ENCODE measurements around the gene C22orf23.
A peak's percentile ranks its signal among the peaks of the same experiment; 100 is the strongest.
"Not testable (repeated sequence)": the region's sequence is repeated elsewhere in the genome, so short reads cannot be mapped to it uniquely, and the experiment has no call there.

C22orf23 gene

GRCh38 chr22:37965940-37966664 is 12.7 kb upstream of the C22orf23 start:
- TF ChIP-seq CTCF (IDR thresholded peaks at IDR 0.05; ENCODE audit: insufficient read depth, low read length, poor library complexity, severe bottlenecking): no peak
- DNase-seq (ENCODE audit: extremely low read depth, insufficient read length): no peak
- H3K27me3 ChIP-seq (replicated peaks; ENCODE audit: control insufficient read depth, insufficient read depth, low read length): no peaks in the 10 kb centered on the region
- H3K4me3 ChIP-seq (replicated peaks; ENCODE audit: low read depth, low read length): no peak overlapping the region
- H3K36me3 ChIP-seq (ENCODE audit: control insufficient read depth, insufficient read depth, low read length): peaks cover 28% of the 10 kb centered on the region

GRCh38 chr22:37961062-37961461 is 7.7 kb upstream of the C22orf23 start:
- Histone ChIP-seq H3K4me3 (replicated peaks; ENCODE audit: low read depth, low read length) (no peak overlapping the region), H3K27me3 (replicated peaks; ENCODE audit: control insufficient read depth, insufficient read depth, low read length) (no peaks in the 10 kb centered on the region), H3K36me3 (ENCODE audit: control insufficient read depth, insufficient read depth, low read length) (peaks cover 22% of the 10 kb centered on the region)
- no peak for TF ChIP-seq CTCF (IDR thresholded peaks at IDR 0.05; ENCODE audit: insufficient read depth, low read length, poor library complexity, severe bottlenecking)
- no peak for DNase-seq (ENCODE audit: extremely low read depth, insufficient read length)

GRCh38 chr22:37959231-37959825 is 5.9 kb upstream of the C22orf23 start:
- no peak for TF ChIP-seq CTCF (IDR thresholded peaks at IDR 0.05; ENCODE audit: insufficient read depth, low read length, poor library complexity, severe bottlenecking)
- H3K36me3 ChIP-seq (ENCODE audit: control insufficient read depth, insufficient read depth, low read length): peaks cover 20% of the 10 kb centered on the region

GRCh38 chr22:37957232-37957631 is 3.8 kb upstream of the C22orf23 start:
- Histone ChIP-seq H3K36me3 (ENCODE audit: control insufficient read depth, insufficient read depth, low read length) (peaks cover 18% of the 10 kb centered on the region), H3K4me3 (replicated peaks; ENCODE audit: low read depth, low read length) (no peak overlapping the region), H3K27me3 (replicated peaks; ENCODE audit: control insufficient read depth, insufficient read depth, low read length) (no peaks in the 10 kb centered on the region)
- DNase-seq (ENCODE audit: extremely low read depth, insufficient read length): no peak
- no peak for TF ChIP-seq CTCF (IDR thresholded peaks at IDR 0.05; ENCODE audit: insufficient read depth, low read length, poor library complexity, severe bottlenecking)

More at GRCh38 chr22:37959231-37959825, 5.9 kb upstream of the C22orf23 start:
- no peak for DNase-seq (ENCODE audit: extremely low read depth, insufficient read length)
- no peak overlapping the region for H3K4me3 ChIP-seq (replicated peaks; ENCODE audit: low read depth, low read length)
- H3K27me3 ChIP-seq (replicated peaks; ENCODE audit: control insufficient read depth, insufficient read depth, low read length): no peaks in the 10 kb centered on the region

GRCh38 chr22:37955825-37956397 is 2.5 kb upstream of the C22orf23 start:
- not testable (repeated sequence) for H3K27me3 ChIP-seq (replicated peaks; ENCODE audit: control insufficient read depth, insufficient read depth, low read length); H3K4me3 ChIP-seq (replicated peaks; ENCODE audit: low read depth, low read length); DNase-seq (ENCODE audit: extremely low read depth, insufficient read length)
- peaks cover 12% of the 10 kb centered on the region for H3K36me3 ChIP-seq (ENCODE audit: control insufficient read depth, insufficient read depth, low read length)

- DNase-seq (ENCODE audit: extremely low read depth, insufficient read length): no peak
- Histone ChIP-seq H3K36me3 (ENCODE audit: control insufficient read depth, insufficient read depth, low read length) (peaks cover 10% of the 10 kb centered on the region), H3K4me3 (replicated peaks; ENCODE audit: low read depth, low read length) (peak overlapping the region; percentile 93), H3K27me3 (replicated peaks; ENCODE audit: control insufficient read depth, insufficient read depth, low read length) (no peaks in the 10 kb centered on the region)
- no peak for TF ChIP-seq CTCF (IDR thresholded peaks at IDR 0.05; ENCODE audit: insufficient read depth, low read length, poor library complexity, severe bottlenecking)
These were observed 1.3 kb upstream of the C22orf23 start for GRCh38 chr22:37954686-37955085.
